HG03039 (cell line): Measurements from ENCODE around the gene KRT6C.
"Not testable (repeated sequence)": the region's sequence is repeated elsewhere in the genome, so short reads cannot be mapped to it uniquely, and the experiment has no call there.

Source experiments
- ATAC-seq: cut with Tn5 transposase; IDR thresholded peaks from one replicate; pipeline ENCODE4 v1.9.1; 2021; ENCODE audit warnings: mild to moderate bottlenecking, moderate library complexity; ENCODE audit not compliant: unreplicated experiment

The KRT6C gene

DNA sequence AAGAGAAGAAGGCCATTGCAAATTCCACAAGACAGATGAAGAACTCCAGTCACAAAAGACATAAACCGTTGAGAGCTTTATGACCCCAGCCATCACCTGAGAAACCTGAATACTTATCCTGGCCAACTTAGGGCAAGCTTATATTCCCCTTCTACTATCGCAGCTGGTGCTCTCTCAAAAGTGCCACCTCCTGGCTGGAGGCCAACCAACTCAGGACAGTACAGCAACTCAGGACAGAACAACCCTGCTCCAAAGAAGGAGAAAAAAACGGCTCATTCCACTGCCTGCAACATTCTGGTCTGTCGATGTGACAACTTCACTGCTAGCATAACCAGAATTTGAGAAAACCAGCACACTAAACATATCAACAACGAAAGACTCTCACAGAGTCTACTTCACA lies 11.9 kb downstream of the KRT6C start:
- ATAC-seq = no peak

DNA sequence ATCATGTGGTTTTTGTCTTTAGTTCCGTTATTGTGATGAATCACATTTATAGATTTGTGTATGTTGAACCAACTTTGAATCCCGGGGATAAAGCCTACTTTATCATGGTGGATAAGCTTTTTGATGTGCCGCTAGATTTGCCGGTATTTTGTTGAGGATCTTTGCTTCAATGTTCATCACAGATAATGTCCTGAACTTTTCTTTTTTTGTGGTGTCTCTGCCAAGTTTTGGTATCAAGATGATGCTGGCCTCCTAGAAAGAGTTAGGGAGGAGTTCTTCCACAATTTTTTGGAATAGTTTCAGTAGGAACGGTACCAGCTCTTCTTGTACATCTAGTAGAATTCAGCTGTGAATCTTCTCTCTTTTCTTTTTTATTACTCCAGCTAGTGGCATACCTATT lies 14.7 kb downstream of the KRT6C start:
- no peak for ATAC-seq

DNA sequence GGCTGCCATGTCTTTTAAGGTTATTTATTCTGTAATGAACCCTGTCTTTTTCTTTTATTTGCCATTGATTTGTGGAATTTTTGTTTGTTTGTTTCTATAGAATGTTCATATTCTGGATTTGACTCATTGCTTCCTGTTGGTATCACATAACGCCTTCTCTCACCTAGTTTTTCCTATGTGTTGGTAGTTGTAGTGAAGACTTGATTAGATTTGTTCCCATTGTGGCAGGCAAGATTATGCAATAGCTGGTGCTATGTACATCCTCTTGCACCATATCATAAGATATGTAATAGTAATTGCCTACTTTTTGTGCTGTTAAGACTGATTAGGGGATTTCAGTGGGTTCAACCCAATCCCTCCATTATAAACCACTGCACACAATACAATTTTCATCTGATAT lies 17.8 kb downstream of the KRT6C start:
- ATAC-seq = no peak

- no peak for ATAC-seq
Measured at GRCh38 chr12:52454411-52455201, 19.0 kb downstream of the KRT6C start.

DNA sequence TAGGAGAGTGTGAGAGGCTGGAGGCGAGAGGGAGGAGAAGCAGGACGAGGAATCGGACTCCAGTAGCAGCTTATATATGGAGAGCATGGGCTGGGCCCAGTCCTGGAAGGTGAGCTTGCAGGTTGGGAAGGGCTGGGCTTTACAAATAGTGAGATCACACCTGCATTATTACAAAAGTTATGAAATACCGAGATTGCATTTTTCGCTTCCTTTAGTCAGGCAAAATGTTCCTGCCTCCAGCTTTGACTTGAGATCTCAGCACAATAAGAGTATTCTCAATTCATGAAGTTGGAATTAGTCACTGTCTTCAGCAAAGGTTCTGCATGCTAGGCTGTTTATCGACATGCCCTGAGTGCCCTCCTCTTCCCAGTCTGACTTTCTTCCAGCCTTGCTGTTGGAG lies 21.5 kb downstream of the KRT6C start, which contains the start of gene KRT6B:
TSS of gene KRT6B (minus strand) at position 46 of the 400 bp plus-strand sequence. CDS start 68 bp downstream, outside the sequence.
- no peak for ATAC-seq

- no peak for ATAC-seq
Measured at GRCh38 chr12:52448228-52448627, 25.4 kb downstream of the KRT6C start.

GRCh38 chr12:52447196-52447595 lies 26.4 kb downstream of the KRT6C start:
- ATAC-seq = not testable (repeated sequence)

DNA sequence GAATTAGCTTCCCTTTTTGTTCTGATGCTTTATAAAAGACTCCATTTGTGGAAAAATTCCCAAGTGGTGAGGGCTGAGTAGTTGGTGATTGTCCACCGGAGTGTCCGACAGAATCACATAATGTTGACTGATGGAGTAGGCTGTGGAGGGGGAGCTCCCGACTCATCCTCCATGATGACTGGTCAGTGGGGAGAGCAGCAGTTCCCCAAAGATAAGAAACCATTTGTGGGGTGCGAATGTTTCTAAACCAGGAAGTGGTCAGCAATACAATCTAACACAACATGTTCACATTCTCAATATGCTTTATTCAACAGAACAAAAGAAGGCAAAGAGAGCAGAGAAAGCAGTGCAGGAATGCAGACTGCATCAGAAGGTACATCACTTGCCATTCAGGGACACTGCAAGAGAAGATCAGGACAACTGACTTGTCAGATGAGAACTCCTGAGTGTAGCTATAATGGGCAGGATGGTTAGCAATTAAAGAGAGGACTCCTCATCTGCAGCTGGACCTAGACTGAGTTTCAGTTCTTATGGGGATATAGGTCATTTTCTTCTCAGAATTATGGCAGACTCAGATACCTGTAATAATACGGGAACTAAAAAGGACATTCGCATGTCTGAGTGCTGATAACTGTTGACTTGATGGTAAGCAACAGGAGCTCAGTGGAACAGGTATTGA lies 27.1 kb downstream of the KRT6C start:
- ATAC-seq = no peak

- no peak for ATAC-seq
Measured at GRCh38 chr12:52445876-52446275, 27.7 kb downstream of the KRT6C start.

DNA sequence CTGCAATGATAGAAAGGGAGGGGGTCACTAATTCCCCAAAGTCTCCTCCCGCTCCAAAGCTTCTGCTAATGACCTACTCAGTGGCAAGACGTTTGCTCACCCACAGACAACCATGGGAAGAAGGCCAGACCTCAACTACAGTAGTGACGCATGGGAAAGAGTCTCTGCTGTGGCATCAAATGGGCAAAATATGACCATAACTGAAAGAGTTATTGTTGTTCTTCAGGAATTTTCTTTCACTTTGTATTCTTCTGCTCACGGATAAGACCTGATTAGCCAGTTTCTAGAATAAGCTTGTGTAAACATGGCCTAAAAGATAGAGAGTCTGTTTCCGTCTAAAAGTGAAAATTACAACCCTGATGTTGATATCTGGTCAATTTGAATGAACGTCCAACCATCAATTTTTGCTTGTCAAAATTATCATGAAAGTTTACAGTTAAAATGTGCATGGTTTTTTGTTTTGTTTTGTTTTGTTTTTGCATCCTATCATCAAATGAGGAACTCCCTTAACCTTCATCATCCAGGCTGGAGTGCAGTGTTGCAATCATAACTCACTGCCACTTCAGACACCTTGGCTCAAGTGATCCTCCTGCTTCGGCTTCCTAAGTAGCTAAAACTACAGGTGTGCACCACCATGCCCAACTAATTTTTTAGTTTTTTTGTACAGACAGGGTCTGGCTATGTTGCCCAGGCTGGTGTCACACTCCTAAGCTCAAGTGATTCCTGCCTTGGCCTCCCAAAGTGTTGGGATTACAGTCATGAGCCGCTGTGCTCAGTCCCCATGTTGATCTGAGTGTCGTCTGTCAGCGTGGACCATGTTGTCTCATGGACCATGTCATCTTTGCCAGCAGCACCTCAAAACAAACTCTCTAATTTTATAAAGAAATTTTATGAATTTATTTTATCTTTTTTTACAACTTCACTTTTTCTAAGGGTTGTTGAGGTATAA lies 28.7 kb downstream of the KRT6C start:
- ATAC-seq = no peak

DNA sequence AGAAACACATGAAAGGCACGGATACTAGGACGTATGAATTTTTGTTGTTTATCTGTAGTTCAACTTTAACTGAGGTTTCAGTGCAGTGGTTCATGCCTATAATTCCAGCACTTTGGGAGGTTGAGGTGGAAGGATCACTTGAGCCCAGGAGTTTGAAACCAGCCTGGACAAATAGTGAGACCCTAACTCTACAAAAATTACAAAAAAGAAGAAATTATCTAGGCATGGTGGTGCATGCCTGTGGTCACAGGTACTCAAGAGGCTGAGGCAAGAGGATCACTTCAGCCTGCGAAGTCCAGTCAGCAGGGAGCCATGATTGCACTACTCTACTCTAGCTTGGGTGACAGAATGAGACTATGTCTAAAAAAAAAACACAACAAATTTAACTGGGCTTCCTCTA lies 29.6 kb downstream of the KRT6C start:
- no peak for ATAC-seq

- no peak for ATAC-seq
Measured at GRCh38 chr12:52442600-52443061, 31.0 kb downstream of the KRT6C start.

GRCh38 chr12:52441320-52441911 lies 32.2 kb downstream of the KRT6C start:
- ATAC-seq = no peak

- ATAC-seq = no peak
Measured at GRCh38 chr12:52440821-52441319, 32.7 kb downstream of the KRT6C start.

- ATAC-seq = no peak
Measured at GRCh38 chr12:52439845-52440244, 33.8 kb downstream of the KRT6C start.

DNA sequence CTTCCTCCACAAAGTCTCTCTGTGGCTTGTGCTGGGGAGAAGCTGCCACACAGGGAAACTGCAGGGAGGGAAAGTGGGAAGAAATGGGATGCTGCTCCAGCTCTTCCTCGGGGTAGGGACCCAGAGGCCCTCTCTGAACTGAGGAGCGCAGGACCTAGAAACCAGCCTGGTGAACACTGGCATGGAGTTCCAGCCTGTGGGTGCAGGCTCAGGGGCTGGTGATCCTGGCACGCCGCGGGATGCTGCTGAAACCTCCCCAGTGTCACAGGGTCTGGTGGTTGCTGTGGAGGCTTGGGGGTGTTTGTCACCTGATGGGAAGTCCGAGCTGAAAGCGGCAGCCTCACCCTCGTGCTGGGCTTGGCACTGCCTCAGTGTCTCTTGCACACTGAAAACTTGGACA lies 34.2 kb downstream of the KRT6C start:
- ATAC-seq = no peak

GRCh38 chr12:52438305-52439301 lies 35.0 kb downstream of the KRT6C start:
- ATAC-seq = no peak

GRCh38 chr12:52437508-52437907 lies 36.1 kb downstream of the KRT6C start:
- no peak for ATAC-seq

DNA sequence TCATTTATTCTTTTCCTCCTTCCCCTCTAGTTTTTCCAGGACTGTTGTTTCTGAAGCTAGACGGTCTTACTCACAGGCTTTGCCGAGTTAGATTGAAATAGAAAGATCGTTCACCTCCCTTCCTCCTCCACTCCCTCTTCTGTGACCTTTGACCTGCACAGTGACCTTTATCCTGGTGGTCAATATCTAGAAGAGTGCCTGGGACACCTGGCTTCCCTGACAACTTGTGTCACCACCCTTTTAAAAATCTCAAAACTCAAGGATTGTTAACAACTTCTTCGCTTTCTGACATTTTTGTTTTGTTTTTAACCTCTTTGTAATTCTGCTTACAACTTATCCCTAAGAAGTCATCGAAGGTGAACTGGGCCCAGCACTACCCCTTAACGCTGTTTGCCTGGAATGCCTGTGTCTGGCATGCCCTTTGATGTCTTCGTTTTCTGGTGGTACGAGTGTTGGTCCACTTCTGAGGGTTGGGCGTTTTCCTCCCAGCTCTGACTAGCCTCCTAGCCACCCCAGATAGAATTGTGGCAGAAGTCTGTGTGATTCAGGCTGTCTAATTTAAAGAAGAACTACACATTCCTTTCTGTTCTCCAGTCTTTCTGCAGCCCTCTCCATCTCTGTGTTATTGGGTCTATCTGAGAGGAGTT lies 36.7 kb downstream of the KRT6C start:
- ATAC-seq = no peak
